NCI-H1092 treated with DMSO at 0.1 percent for 48 hours (cell line): ENCODE data around the gene ROBO2.

Experiments used
- DNase-seq: peaks from one replicate; lab custom pipeline; 2025; lab: John Stamatoyannopoulos, UW

ROBO2 gene

DNA sequence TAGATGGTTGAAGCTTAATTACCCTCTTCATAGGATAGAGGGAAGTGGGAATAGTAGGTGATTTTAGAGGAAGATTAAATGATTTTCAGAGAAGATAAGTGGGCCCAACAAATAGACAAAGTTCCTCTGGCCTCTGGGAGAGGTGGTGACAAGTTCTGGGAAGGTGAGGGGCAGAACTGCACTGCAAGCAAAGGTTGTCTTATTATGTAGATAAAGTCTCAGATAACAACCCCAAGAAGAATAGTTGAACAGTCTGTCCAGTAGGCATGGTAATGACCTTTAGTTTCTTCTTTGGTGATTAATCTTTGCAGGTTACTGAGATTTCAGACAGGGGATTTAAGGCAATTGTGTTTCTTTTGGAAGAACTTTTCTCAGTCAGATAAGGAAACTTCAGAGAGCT, 439.1 kb downstream of the ROBO2 start:
- DNase-seq, result no peak

DNA sequence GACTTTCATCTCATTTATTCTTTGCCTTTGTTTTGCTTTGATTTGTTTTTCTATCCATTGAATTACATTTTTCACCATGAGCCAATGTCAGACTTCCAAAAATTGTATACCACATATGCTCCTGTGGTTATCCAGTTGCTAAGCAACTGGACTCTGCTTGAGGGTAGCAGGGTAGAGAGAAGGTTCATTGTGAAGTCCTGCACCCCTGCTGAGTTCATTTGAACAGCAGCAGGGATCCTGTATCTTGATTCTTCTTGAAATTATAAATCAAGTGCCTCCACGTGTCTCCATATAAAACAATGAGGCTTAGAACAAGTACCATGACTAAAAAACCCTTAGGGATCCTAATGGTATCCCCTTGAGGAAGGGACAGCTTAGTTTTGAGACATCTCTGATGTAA, 449.3 kb downstream of the ROBO2 start:
- DNase-seq, result no peak

DNA sequence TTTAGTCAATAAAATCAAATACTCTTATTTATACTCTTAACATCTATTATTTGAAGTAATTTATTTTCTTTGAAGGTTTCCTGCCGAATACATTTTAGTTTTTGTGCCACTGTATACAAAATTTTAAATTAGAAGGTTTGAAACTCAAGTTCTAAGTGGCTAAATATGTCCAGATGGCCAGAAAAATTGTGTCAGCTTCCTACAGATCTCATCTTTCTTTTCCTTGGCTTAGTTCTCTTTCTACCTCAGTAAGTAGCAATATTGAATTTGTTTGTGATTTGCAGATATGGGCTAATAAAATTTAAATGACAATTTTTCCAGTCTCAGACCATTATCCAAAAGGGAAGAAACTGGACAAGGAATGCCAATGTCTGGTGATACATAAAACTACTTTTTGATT, 452.1 kb downstream of the ROBO2 start:
- no peak for DNase-seq

DNA sequence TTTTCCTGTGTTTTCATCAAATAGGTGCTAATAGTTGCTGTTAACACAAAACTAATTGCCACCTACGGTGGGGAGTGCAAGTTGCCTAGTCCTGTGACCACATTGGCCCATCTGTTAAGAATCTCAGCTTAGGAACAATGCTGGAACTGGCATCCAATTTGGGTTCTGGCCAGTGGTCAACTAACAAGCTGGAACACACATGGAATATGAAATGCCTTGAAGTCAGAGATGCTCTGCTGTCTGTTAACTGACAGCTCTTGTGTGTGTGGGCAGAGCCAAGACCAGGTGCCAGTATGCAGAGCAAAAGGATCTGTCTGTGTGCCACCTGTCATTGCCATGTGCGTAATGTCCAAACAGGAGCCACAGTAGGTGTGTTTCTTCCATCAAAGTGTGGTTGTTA, 460.8 kb downstream of the ROBO2 start:
- DNase-seq, result no peak

GRCh38 chr3:77506384-77506783, 466.5 kb downstream of the ROBO2 start:
- DNase-seq, result no peak

DNA sequence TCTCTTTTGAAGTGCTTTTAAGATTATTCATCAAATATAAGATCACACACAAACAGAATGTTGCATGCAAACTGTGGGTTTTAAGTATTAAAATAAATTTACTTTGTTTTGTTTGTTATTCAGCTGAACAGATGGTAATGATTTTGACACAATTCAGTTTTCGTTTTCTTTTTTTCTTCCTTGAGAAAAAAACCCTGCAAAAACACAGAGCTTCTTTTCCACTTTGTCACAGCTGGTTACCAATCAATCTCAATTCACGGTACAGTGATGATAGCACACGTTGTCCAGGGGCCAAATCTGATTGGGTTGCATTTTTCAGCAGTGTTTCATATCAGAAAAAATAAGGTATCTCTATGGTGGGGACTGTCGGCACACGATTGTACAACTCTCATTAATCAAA, 473.6 kb downstream of the ROBO2 start:
- DNase-seq, result peak; percentile 19

- no peak for DNase-seq
Observed at GRCh38 chr3:77514766-77515165, 474.9 kb downstream of the ROBO2 start.

- DNase-seq, result peak; percentile 52
Observed at GRCh38 chr3:77524463-77524862, 484.6 kb downstream of the ROBO2 start.

DNA sequence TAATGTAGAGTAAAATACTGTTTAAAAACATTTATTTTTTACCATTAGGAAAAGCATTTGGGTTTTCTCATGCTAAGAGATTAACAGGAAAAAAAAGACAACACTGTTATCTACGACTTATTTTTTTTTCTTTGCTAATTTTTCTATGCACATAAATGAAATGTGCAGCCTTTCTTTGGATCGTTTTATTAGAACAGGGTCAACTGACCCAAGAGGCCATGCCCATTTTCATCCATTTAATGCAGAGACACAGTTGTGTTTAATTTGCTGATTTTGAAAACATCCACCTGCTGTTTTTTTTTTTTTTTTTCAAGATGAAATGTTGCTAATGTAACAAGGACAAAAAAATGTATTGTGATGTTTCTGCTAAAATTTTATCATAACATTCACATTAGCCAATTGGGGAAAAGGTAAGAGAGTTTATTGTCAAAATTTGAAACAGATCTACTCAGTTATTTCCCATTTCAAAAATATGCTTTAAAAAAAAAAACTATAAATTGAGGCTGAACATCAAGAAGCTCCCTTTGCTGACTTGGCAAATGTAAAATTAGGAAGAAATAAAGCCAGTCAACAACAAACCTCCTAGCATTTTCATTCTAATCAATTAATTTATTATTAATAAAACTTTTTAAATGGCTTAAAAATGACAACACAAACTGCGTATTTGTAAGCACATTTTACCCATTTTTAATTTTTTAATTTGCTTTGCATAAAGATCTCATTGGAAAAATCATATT, 485.2 kb downstream of the ROBO2 start:
- DNase-seq, result no peak

GRCh38 chr3:77526573-77527113, 486.7 kb downstream of the ROBO2 start:
- DNase-seq, result no peak

DNA sequence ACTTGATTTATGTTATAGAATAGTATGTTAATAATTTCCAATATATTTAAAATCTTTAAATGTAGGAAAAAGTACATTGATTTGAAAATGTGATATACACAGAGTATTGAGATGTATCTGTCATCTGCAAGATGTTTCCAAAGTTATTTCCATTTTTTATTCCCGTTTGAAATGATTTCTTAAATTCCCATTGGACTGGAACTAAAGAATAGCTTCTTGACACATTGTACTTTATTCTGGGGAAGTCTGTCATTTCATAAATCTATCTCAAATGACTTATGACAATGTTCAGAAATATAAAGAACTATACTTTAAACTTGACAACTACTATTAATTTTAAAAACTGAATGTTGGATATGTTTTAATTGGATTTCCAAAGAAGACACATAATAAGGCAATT, 489.6 kb downstream of the ROBO2 start:
- no peak for DNase-seq

- DNase-seq, result no peak
Observed at GRCh38 chr3:77530870-77531269, 491.0 kb downstream of the ROBO2 start.

DNA sequence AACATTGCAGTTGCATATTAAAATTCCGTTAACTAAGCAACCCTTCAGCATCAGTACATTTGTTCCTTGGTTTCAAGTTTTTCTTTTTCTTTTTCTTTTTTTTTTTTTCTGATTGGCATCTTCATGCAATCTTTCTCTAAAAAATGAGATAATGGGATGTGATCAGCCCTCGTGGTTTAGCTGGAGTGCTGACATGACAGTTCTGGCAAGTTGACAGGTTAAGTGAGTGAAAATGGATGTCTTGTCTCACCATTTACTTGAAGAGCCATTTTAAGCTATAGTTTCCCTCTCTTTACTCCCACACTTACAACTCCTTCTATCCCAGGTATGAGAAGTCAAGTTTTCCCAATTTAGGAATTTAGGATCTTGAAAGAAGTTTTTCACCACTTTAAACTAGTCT, 495.2 kb downstream of the ROBO2 start:
- DNase-seq, result no peak

GRCh38 chr3:77536038-77536775, 496.3 kb downstream of the ROBO2 start:
- no peak for DNase-seq

GRCh38 chr3:77539014-77539413, 499.1 kb downstream of the ROBO2 start:
- no peak for DNase-seq

DNA sequence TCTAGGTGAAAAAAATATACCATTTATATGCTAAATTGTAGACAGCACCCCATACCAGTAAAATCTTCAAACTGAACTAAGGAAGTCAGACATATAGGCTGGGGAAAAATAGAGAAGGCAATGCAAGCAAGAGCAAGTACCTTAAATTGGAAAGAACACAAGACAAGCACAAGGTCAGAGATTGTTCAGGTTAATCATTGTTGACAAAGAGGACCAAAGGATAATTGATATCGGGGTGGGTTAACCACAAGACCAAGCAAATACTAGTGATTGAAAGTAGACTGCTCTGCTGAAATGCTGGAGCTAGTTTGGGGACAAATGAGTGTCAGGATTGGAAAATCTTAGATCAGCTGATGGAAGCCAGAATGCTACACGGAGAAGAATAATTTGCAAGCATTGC, 499.8 kb downstream of the ROBO2 start:
- DNase-seq, result no peak

DNA sequence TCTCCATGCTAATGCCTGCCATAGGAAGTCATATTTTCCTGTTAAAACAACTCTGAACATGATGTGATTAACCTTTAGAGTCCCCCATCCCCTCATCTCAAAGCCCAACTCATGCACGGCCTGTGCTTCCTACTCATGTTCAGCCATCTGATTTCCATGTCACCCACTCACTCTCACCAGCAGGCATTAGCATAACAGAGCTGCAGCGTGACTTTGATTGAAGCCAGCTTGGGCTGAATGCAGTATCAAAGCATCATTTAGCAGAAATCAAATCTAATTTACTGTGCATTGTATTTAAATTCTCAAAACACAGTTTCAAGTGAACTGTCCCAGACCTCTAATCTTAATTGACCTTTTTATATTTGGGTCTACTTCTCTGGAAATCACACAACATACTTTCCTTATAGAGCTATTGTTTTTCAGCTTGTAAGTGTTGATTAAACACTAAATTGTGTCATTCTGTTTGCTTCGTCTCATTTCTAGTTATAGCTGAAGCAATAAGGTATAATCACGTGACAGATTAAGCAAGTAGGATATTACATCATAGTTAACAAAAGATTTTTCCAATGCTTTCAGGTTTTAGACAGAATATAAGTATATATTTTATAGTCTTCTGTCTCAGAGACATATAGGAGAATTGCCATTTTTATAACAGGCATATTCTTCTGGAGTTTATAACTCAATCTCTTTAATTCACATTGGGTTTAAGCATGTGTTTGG, 501.5 kb downstream of the ROBO2 start:
- no peak for DNase-seq

- no peak for DNase-seq
Observed at GRCh38 chr3:77546246-77546645, 506.3 kb downstream of the ROBO2 start.

GRCh38 chr3:77549034-77549433, 509.1 kb downstream of the ROBO2 start:
- no peak for DNase-seq

GRCh38 chr3:77553240-77553639, 513.3 kb downstream of the ROBO2 start:
- no peak for DNase-seq

GRCh38 chr3:77562089-77562488, 522.2 kb downstream of the ROBO2 start:
- no peak for DNase-seq

GRCh38 chr3:77563012-77563411, 523.1 kb downstream of the ROBO2 start:
- DNase-seq, result no peak

DNA sequence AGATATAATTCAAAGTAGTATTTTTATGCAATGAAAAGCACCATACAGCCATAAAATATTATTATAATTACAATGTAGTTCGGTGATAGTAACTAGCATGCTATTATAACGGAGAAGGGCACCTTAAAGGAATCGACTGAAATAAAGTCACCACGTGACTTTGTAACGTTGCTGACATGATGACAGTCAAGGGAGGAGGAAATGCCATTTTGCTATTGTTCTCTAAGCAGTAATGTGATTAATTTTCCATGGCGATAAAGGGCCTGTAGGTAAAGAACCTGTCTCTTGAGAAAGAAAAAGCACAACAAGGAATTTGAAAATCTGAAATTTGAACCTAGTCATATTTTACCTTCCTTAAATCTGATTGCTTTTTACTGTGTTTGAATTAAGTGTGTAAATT, 526.2 kb downstream of the ROBO2 start:
- no peak for DNase-seq
